Hematopoietic multipotent progenitor cell treated with erythropoietin and hydrocortisone succinate and interleukin-3 and kit ligand, for 8 days (in vitro differentiated cells): ENCODE results near the gene PLEKHM2.
"Not testable (repeated sequence)": the region's sequence is repeated elsewhere in the genome, so short reads cannot be mapped to it uniquely, and the experiment has no call there.

Source experiments
- DNase-seq: peaks from one replicate; pipeline ENCODE4 v3.0.0-alpha.2; 2015

Gene PLEKHM2

GRCh38 chr1:15678578-15678977 lies 5.5 kb upstream of the PLEKHM2 start:
- peak; percentile 42 for DNase-seq

- DNase-seq: no peak
Observed at GRCh38 chr1:15680131-15680530, 4.0 kb upstream of the PLEKHM2 start.

GRCh38 chr1:15680561-15681348 lies 3.4 kb upstream of the PLEKHM2 start:
- DNase-seq: no peak

- DNase-seq: no peak
Observed at GRCh38 chr1:15681349-15682292, 2.5 kb upstream of the PLEKHM2 start.

GRCh38 chr1:15682936-15683341 lies 1.2 kb upstream of the PLEKHM2 start:
- DNase-seq: no peak

GRCh38 chr1:15683345-15684039 lies 628 bp upstream of the PLEKHM2 start:
- no peak for DNase-seq

GRCh38 chr1:15684468-15685291 lies 560 bp downstream of the PLEKHM2 start:
- peak; percentile 61 for DNase-seq

GRCh38 chr1:15685820-15686219 lies 1.7 kb downstream of the PLEKHM2 start:
- DNase-seq: no peak

- DNase-seq: no peak
Observed at GRCh38 chr1:15687446-15687845, 3.3 kb downstream of the PLEKHM2 start.

GRCh38 chr1:15690317-15690716 lies 6.2 kb downstream of the PLEKHM2 start:
- no peak for DNase-seq

GRCh38 chr1:15691434-15692032 lies 7.4 kb downstream of the PLEKHM2 start:
- DNase-seq: no peak

GRCh38 chr1:15692121-15692682 lies 8.1 kb downstream of the PLEKHM2 start:
- peak; percentile 69 for DNase-seq

- no peak for DNase-seq
Observed at GRCh38 chr1:15693371-15693770, 9.3 kb downstream of the PLEKHM2 start.

GRCh38 chr1:15696956-15697521 lies 12.9 kb downstream of the PLEKHM2 start:
- no peak for DNase-seq

- no peak for DNase-seq
Observed at GRCh38 chr1:15698201-15698600, 14.1 kb downstream of the PLEKHM2 start.

- DNase-seq: not testable (repeated sequence)
Observed at GRCh38 chr1:15699321-15699720, 15.2 kb downstream of the PLEKHM2 start.

GRCh38 chr1:15700508-15700907 lies 16.4 kb downstream of the PLEKHM2 start:
- DNase-seq: no peak

- no peak for DNase-seq
Observed at GRCh38 chr1:15701784-15702183, 17.7 kb downstream of the PLEKHM2 start.

GRCh38 chr1:15702722-15703550 lies 18.8 kb downstream of the PLEKHM2 start:
- no peak for DNase-seq

GRCh38 chr1:15703562-15703961 lies 19.4 kb downstream of the PLEKHM2 start:
- DNase-seq: no peak
